HEK293T (cell line): Measurements from ENCODE around the gene PGAP3.

Experiments used
- ARNT ChIP-seq: fragments of 450-650 bp; IDR thresholded peaks from 2 replicates; pipeline ENCODE4 v1.6.1; 2017; ENCODE audit warnings: mild to moderate bottlenecking
- BHLHE40 ChIP-seq: fragments of 450-650 bp; IDR thresholded peaks from 2 replicates; pipeline ENCODE4 v1.6.1; 2016; ENCODE audit warnings: mild to moderate bottlenecking, moderate library complexity, borderline replicate concordance
- ELF4 ChIP-seq: fragments of 450-650 bp; IDR thresholded peaks from 2 replicates; pipeline ENCODE4 v1.6.1; 2017; ENCODE audit warnings: antibody characterized with exemption
- FOXK2 ChIP-seq: fragments of 450-650 bp; IDR thresholded peaks from 2 replicates; pipeline ENCODE4 v1.6.1; 2016; ENCODE audit warnings: mild to moderate bottlenecking
- L3MBTL2 ChIP-seq: fragments of 450-650 bp; conservative IDR thresholded peaks from 2 replicates; pipeline ENCODE4 v1.6.1; 2016; ENCODE audit warnings: mild to moderate bottlenecking
- LEF1 ChIP-seq: fragments of 450-650 bp; IDR thresholded peaks from 2 replicates; pipeline ENCODE4 v1.6.1; 2017; ENCODE audit warnings: mild to moderate bottlenecking, borderline replicate concordance
- NFRKB ChIP-seq: fragments of 450-650 bp; IDR thresholded peaks from 2 replicates; pipeline ENCODE4 v1.6.1; 2016; ENCODE audit warnings: mild to moderate bottlenecking, moderate library complexity
- SP1 ChIP-seq: fragments of 450-650 bp; IDR thresholded peaks from 2 replicates; pipeline ENCODE4 v1.6.1; 2017
- SUZ12 ChIP-seq: fragments of 450-650 bp; IDR thresholded peaks from 2 replicates; pipeline ENCODE4 v1.6.1; 2016; ENCODE audit warnings: mild to moderate bottlenecking
- TARDBP ChIP-seq: fragments of 450-650 bp; IDR thresholded peaks from 2 replicates; pipeline ENCODE4 v1.6.1; 2016

DNA sequence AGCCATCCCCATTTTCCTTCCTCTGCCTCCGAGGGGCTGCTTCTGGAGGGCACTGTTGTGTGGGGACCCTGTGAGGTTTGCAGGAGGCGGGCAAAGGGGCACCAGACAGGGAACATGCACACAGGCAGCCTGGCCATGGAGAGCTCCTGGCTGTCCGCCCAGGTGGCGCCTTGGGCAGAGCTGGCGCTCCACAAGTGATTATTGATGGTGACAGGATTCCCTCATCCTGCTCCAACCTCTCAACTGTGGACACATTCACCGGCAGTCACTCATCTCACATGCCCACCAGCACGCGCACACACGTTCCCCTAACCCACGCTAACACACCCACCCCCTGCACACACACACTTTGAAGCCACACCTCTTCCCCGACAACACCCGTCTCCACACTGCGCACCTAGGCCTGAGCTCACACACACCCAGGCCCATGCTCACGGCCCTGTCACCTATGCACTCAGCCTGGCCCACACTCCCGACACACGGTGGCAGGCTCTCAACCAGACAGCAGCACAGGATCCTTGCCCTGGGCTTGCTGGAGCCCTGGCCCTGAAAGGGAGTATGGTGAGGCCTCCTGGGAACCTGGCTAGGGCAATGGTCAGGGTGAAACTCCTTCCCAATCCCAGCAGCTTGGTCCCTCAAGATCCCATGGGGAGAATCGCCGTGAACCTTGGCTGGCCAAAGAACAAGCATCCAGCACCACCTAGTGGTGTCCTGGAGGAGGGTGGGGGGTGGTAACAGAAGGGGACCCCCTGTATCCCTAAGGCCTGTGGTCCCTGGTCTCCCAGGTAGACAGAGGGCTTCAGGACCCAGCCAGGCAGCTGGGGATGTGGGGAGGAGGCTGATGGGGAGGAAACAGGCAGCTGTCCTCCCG, 16.0 kb downstream of the PGAP3 start:
- TF ChIP-seq NFRKB (no peak), L3MBTL2 (no peak), SUZ12 (no peak), FOXK2 (no peak), SP1 (no peak), TARDBP (no peak), BHLHE40 (no peak), LEF1 (no peak), ARNT (no peak), ELF4 (no peak)
